Mononuclear cell (primary cell): Measurements from ENCODE around the gene RAB40B. TPM values are rescaled to one million over a fixed set of nuclear protein-coding genes. Genes with fewer than 3 reads are reported as not detected.

ENCODE experiments used
- H3K27me3 ChIP-seq: 2 replicates; pipeline ENCODE4 v1.6.0; 2011; ENCODE audit warnings: low read length, control low read depth; ENCODE audit not compliant: insufficient read depth
- H3K4me1 ChIP-seq: 2 replicates; pipeline ENCODE4 v1.5.1; 2011; ENCODE audit warnings: mild to moderate bottlenecking, low read length, control low read depth; ENCODE audit not compliant: insufficient read depth
- H3K4me3 ChIP-seq: 2 replicates; pipeline ENCODE4 v1.5.1; 2011; ENCODE audit warnings: mild to moderate bottlenecking, low read length, moderate library complexity
- H3K9me3 ChIP-seq: 2 replicates; pipeline ENCODE4 v1.5.1; 2011; ENCODE audit warnings: low read depth, mild to moderate bottlenecking, control low read depth, low read length
- total RNA-seq: library from RNA; depleted of rRNA; stranded (reverse); fragments of >200 nt; gene quantifications from one replicate; pipeline ENCODE4 v1.2.3, GENCODE V29; 2012

Gene RAB40B
- total RNA-seq, 1 donor = 0.63 TPM

- Histone ChIP-seq H3K4me1 (no peaks in the 10 kb centered on the region), H3K9me3 (no peaks in the 10 kb centered on the region), H3K27me3 (no peaks in the 10 kb centered on the region), H3K4me3 (no peak overlapping the region)
These were observed 84.3 kb downstream of the RAB40B start for GRCh38 chr17:82614095-82614631.

- Histone ChIP-seq H3K27me3 (no peaks in the 10 kb centered on the region), H3K4me3 (no peak overlapping the region), H3K9me3 (no peaks in the 10 kb centered on the region), H3K4me1 (no peaks in the 10 kb centered on the region)
These were observed 85.0 kb downstream of the RAB40B start for GRCh38 chr17:82613283-82614094.

- Histone ChIP-seq H3K27me3 (no peaks in the 10 kb centered on the region), H3K4me1 (no peaks in the 10 kb centered on the region), H3K9me3 (no peaks in the 10 kb centered on the region)
These were observed 87.1 kb downstream of the RAB40B start for GRCh38 chr17:82611140-82612058.

GRCh38 chr17:82609655-82610054 is 88.8 kb downstream of the RAB40B start:
- H3K27me3 ChIP-seq = no peaks in the 10 kb centered on the region
- no peak overlapping the region for H3K4me3 ChIP-seq
- peaks cover under 1% of the 10 kb centered on the region for H3K4me1 ChIP-seq

More at GRCh38 chr17:82611140-82612058, 87.1 kb downstream of the RAB40B start:
- no peak overlapping the region for H3K4me3 ChIP-seq

GRCh38 chr17:82608816-82609215 is 89.7 kb downstream of the RAB40B start:
- Histone ChIP-seq H3K9me3 (no peaks in the 10 kb centered on the region), H3K27me3 (no peaks in the 10 kb centered on the region), H3K4me1 (peaks cover 9% of the 10 kb centered on the region), H3K4me3 (no peak overlapping the region)

More at GRCh38 chr17:82609655-82610054, 88.8 kb downstream of the RAB40B start:
- H3K9me3 ChIP-seq = no peaks in the 10 kb centered on the region

- H3K4me1 ChIP-seq = peaks cover 16% of the 10 kb centered on the region
- H3K9me3 ChIP-seq = no peaks in the 10 kb centered on the region
- H3K27me3 ChIP-seq = no peaks in the 10 kb centered on the region
- no peak overlapping the region for H3K4me3 ChIP-seq
These were observed 92.4 kb downstream of the RAB40B start for GRCh38 chr17:82605939-82606600.

Other genes with a start within 250 kb of the RAB40B start
- gene CYBC1, start 247.9 kb downstream of the RAB40B start, total RNA-seq = 32.4 TPM
- gene NARF, start 240.0 kb downstream of the RAB40B start, total RNA-seq = 48.7 TPM
- gene FOXK2, start 179.0 kb downstream of the RAB40B start, total RNA-seq = 16.1 TPM
- gene WDR45B, start 50.3 kb downstream of the RAB40B start, total RNA-seq = 73.3 TPM
- 7.2 TPM for gene FN3KRP, start 18.0 kb upstream of the RAB40B start, total RNA-seq
- 0.73 TPM for gene FN3K, start 36.9 kb upstream of the RAB40B start, total RNA-seq
- 20.5 TPM for gene TBCD, start 53.4 kb upstream of the RAB40B start, total RNA-seq
- not detected for gene ZNF750, start 141.3 kb upstream of the RAB40B start, total RNA-seq